CD4-positive, alpha-beta T cell treated with Interleukin-15 for 1 hour (primary cell): ENCODE results near the gene KCNH3.

Source experiments
- DNase-seq: peaks from one replicate; pipeline ENCODE4 v3.0.0-alpha.2; 2020

Gene KCNH3

GRCh38 chr12:49548822-49549648 is 10.2 kb downstream of the KCNH3 start:
- no peak for DNase-seq

- DNase-seq: no peak
Observed at GRCh38 chr12:49549735-49550692, 11.2 kb downstream of the KCNH3 start.

- no peak for DNase-seq
Observed at GRCh38 chr12:49550693-49551252, 11.9 kb downstream of the KCNH3 start.

- DNase-seq: no peak
Observed at GRCh38 chr12:49552014-49552413, 13.2 kb downstream of the KCNH3 start.

GRCh38 chr12:49552425-49552824 is 13.6 kb downstream of the KCNH3 start:
- DNase-seq: no peak

GRCh38 chr12:49552899-49553298 is 14.1 kb downstream of the KCNH3 start:
- DNase-seq: no peak

GRCh38 chr12:49553512-49554088 is 14.8 kb downstream of the KCNH3 start:
- DNase-seq: no peak

- no peak for DNase-seq
Observed at GRCh38 chr12:49554266-49554665, 15.4 kb downstream of the KCNH3 start.

- no peak for DNase-seq
Observed at GRCh38 chr12:49555631-49556390, 17.0 kb downstream of the KCNH3 start.

- no peak for DNase-seq
Observed at GRCh38 chr12:49556391-49557186, 17.8 kb downstream of the KCNH3 start.

GRCh38 chr12:49557187-49557916 is 18.5 kb downstream of the KCNH3 start:
- DNase-seq: no peak

GRCh38 chr12:49557917-49558215 is 19.0 kb downstream of the KCNH3 start:
- DNase-seq: no peak

- no peak for DNase-seq
Observed at GRCh38 chr12:49558526-49558925, 19.7 kb downstream of the KCNH3 start.

- no peak for DNase-seq
Observed at GRCh38 chr12:49559011-49559675, 20.3 kb downstream of the KCNH3 start.

GRCh38 chr12:49560695-49561094 is 21.9 kb downstream of the KCNH3 start:
- no peak for DNase-seq

GRCh38 chr12:49562233-49562632 is 23.4 kb downstream of the KCNH3 start:
- no peak for DNase-seq

- DNase-seq: no peak
Observed at GRCh38 chr12:49562831-49563230, 24.0 kb downstream of the KCNH3 start.

GRCh38 chr12:49563951-49564685 is 25.3 kb downstream of the KCNH3 start:
- DNase-seq: no peak

GRCh38 chr12:49564686-49565405 is 26.0 kb downstream of the KCNH3 start:
- no peak for DNase-seq
